SKM-1 treated with dmso at 0.1 percent for 144 hours (cell line): ENCODE data around the gene CCDC195.
"Not testable (repeated sequence)": the region's sequence is repeated elsewhere in the genome, so short reads cannot be mapped to it uniquely, and the experiment has no call there.

ENCODE experiments used
- DNase-seq: peaks from one replicate; lab custom pipeline; 2025; ENCODE audit not compliant: unreplicated experiment; lab: John Stamatoyannopoulos, UW

CCDC195 gene

DNA sequence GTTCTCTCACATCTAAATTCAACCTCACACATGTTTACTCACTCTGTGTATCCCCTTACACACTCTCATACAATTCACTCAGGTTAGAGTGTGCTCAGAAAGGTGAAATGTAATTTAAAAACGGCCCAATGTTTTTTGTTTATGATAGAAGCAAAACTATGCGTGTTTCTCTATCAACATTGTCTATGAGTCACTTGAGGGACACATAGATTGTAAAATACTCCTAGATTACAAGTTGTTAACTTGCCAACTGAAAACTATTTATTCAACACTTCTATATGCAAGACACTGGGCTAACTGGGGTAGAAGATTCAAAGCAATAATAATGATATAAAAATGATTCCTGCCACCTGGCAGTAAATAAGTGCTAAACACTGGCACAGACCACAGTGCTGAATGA lies 24.6 kb downstream of the CCDC195 start:
- DNase-seq, result no peak

- DNase-seq, result no peak
These were observed 25.3 kb downstream of the CCDC195 start for GRCh38 chr2:224690868-224691267.

DNA sequence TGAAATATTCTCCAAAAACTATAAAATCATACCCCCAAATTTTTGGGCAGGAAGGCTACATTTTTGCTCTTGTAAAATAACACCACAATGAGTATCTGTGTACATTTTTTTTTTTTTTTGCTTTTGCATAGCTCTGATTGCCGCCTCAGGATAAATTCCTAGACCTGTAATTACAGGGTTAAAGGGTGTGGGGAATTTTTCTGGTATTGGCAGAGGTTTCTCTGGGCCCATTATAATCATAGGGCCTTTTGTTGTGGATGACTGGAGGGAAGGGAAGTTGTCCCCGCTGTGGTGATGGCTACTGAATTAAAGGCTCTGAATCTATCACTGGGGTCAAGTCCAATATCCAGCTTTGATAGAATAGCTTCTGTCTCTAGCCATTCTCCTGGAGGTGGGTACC lies 26.6 kb downstream of the CCDC195 start:
- no peak for DNase-seq

DNA sequence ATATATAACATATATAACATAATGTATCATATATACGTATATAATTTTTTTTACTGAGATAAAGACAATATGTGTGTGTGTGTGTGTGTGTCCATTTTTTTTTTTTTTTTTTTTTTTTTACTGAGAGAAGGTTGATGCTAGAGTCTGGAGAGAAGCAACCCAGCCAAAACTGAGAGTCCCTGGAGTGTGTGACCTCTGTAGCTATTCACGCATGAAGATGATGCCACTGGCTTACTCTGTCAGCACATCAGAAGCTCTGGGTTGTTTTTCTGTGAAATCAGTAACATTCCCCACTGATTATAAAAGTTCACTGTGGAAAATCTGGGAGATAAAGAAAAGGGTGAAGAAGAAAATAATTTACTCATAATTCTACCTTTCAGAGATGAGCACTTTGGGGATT lies 27.2 kb downstream of the CCDC195 start:
- DNase-seq, result no peak

GRCh38 chr2:224687156-224687555 lies 29.0 kb downstream of the CCDC195 start:
- no peak for DNase-seq

- DNase-seq, result no peak
These were observed 31.0 kb downstream of the CCDC195 start for GRCh38 chr2:224685121-224685520.

DNA sequence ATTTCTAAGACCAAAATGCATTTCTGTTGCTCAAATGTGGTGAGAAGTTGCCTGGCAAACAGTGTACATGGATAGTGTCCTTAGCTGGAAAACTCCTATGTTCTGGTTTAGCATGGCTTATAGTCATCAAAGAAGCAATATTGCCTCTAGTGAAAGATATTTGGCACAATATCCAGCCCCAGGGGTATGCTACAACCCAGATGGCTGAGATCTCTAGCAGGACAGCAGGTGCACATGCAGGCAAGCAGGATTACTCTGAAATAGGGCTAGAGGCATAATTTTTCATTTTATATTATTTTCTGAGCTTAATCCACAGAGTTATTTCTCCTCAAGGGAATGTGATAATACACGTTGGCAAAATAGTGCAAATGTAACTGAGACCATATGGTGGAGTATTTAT lies 34.0 kb downstream of the CCDC195 start:
- DNase-seq, result no peak

- DNase-seq, result no peak
These were observed 44.4 kb downstream of the CCDC195 start for GRCh38 chr2:224671731-224672130.

DNA sequence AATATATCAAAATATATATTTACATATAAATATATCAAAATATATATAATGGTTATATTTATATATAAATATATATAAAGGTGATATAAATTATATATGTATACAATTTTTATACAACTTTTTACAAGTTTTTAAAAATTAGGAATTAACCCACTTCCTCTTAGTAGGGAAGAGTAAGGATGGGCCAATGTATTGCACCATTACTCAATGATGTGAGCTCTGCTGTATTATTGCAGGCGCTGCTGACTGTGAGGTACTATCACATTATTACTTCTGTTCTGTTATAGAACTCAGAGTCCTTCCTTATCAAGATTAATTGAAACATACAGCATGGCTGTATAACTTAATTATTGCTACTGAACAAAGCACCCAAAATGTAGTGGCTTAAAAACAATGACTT lies 46.0 kb downstream of the CCDC195 start:
- DNase-seq, result peak; percentile 41

GRCh38 chr2:224669449-224669848 lies 46.7 kb downstream of the CCDC195 start:
- no peak for DNase-seq

GRCh38 chr2:224668123-224668909 lies 47.8 kb downstream of the CCDC195 start:
- DNase-seq, result no peak

DNA sequence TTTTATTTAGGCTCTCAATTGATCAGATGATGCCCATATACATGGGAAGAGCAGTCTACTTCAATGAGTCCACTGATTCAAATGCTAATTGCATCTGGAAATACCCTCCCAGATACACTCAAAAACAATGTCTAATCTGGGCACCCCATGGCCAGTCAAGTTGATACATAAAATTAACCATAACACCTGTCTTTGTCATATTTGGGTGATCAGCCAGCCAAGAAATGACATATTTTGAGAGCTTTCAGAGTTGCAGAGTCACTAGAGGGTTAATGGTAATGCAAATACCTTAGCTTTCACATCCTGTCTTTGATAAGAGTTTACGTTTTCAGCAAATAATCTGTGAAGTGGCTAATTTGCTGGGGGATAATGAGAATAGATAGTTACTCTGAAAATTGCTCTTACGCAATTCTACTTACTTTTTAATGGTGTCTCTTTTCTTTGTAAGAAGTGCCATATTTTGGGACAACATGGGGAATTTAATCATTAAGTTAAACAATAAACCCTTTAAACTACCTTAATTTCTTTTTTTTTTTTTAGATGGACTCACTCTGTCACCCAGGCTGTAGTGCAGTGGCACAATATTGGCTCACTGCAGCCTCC lies 49.1 kb downstream of the CCDC195 start:
- no peak for DNase-seq

DNA sequence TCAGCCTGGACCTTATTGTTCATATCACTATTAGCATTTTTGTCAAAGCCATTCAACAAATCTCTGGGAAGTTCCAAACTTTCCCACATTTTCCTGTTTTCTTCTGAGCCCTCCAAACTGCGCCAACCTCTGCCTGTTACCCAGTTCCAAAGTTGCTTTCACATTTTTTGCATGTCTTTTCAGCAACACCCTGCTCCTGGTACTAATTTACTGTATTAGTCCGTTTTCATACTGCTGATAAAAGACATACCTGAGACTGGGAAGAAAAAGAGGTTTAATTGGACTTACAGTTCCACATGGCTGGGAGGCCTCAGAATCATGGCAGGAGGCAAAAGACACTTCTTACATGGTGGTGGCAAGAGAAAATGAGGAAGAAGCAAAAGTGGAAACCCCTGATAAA lies 52.8 kb downstream of the CCDC195 start:
- not testable (repeated sequence) for DNase-seq

DNA sequence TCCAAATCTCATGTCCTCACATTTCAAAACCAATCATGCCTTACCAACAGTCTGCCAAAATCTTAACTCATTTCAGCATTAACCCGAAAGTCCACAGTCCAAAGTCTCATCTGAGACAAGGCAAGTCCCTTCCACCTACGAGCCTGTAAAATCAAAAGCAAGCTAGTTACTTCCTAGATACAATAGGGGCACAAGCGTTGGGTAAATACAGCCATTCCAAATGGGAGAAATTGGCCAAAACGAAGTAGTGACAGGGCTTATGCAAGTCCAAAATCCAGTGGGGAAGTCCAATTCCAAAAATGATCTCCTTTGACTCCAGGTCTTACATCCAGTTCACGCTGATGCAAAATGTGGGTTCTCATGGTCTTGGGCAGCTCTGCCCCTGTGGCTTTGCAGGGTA lies 54.5 kb downstream of the CCDC195 start:
- not testable (repeated sequence) for DNase-seq

- no peak for DNase-seq
These were observed 56.5 kb downstream of the CCDC195 start for GRCh38 chr2:224659714-224660113.

- DNase-seq, result no peak
These were observed 57.3 kb downstream of the CCDC195 start for GRCh38 chr2:224658780-224659405.

DNA sequence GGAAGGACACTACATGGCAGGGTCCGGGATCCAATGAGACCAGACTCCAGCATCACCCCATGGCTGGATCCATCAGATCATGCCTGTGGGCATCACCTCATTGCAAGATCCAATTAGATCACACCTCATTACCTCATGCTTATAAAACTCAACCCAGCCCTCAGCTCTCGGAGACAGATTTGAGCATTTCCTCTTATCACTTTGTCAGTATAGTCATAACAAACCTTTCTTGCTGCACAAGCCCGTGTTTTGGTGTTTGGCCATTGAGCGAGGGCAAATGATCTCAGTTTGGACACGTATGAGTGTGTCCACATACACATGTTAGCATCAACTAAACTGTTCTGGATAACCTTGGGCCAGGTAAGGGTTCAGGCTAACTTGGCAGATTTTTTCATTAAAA lies 58.8 kb downstream of the CCDC195 start:
- no peak for DNase-seq

- DNase-seq, result no peak
These were observed 61.1 kb downstream of the CCDC195 start for GRCh38 chr2:224655006-224655537.
